NCI-H2029 (cell line): ENCODE data around the gene ASB18.

Source experiments
- DNase-seq: peaks from one replicate; lab custom pipeline; 2025; lab: John Stamatoyannopoulos, UW

ASB18 gene

GRCh38 chr2:236163471-236164200 lies 100.6 kb downstream of the ASB18 start:
- no peak for DNase-seq

GRCh38 chr2:236162882-236163470 lies 101.2 kb downstream of the ASB18 start:
- DNase-seq = no peak

- DNase-seq = no peak
These were observed 102.0 kb downstream of the ASB18 start for GRCh38 chr2:236162031-236162845.

GRCh38 chr2:236161531-236161930 lies 102.7 kb downstream of the ASB18 start:
- DNase-seq = no peak

GRCh38 chr2:236161082-236161462 lies 103.1 kb downstream of the ASB18 start:
- no peak for DNase-seq

- no peak for DNase-seq
These were observed 103.7 kb downstream of the ASB18 start for GRCh38 chr2:236160366-236161081.

- DNase-seq = no peak
These were observed 104.4 kb downstream of the ASB18 start for GRCh38 chr2:236159778-236160170.

- DNase-seq = no peak
These were observed 105.0 kb downstream of the ASB18 start for GRCh38 chr2:236158969-236159777.

GRCh38 chr2:236157815-236158498 lies 106.2 kb downstream of the ASB18 start:
- DNase-seq = no peak

GRCh38 chr2:236157366-236157765 lies 106.8 kb downstream of the ASB18 start:
- DNase-seq = no peak

GRCh38 chr2:236156860-236157194 lies 107.4 kb downstream of the ASB18 start:
- DNase-seq = no peak

GRCh38 chr2:236156095-236156859 lies 107.9 kb downstream of the ASB18 start:
- DNase-seq = no peak

- DNase-seq = no peak
These were observed 108.8 kb downstream of the ASB18 start for GRCh38 chr2:236155406-236155805.

- no peak for DNase-seq
These were observed 117.8 kb downstream of the ASB18 start for GRCh38 chr2:236146436-236146835.

GRCh38 chr2:236143811-236144210 lies 120.4 kb downstream of the ASB18 start:
- no peak for DNase-seq
